DOHH2 (cell line): ENCODE measurements around the gene ZNF296.

ENCODE experiments used
- H3F3A ChIP-seq: fragments of 200-600 bp; sonication (generic), shearing (Covaris generic); 2 replicates; pipeline ENCODE4 v1.6.0; 2016; ENCODE audit warnings: antibody characterized with exemption, mild to moderate bottlenecking; ENCODE audit not compliant: control insufficient read depth, insufficient read depth
- H3K27ac ChIP-seq: fragments of 200-600 bp; sonication (generic); 2 replicates; pipeline ENCODE4 v1.5.1; 2014; ENCODE audit warnings: low read depth, mild to moderate bottlenecking, low read length, moderate library complexity
- H3K27me3 ChIP-seq: fragments of 200-600 bp; sonication (generic); 2 replicates; pipeline ENCODE4 v1.6.1; 2014; ENCODE audit warnings: mild to moderate bottlenecking, low read length, mixed read lengths; ENCODE audit not compliant: control insufficient read depth
- H3K36me3 ChIP-seq: fragments of 200-600 bp; sonication (generic); 2 replicates; pipeline ENCODE4 v1.6.1; 2014; ENCODE audit warnings: mild to moderate bottlenecking, low read length, moderate library complexity, mixed read lengths; ENCODE audit not compliant: control insufficient read depth
- H3K4me1 ChIP-seq: fragments of 200-600 bp; sonication (generic); 2 replicates; pipeline ENCODE4 v1.6.1; 2014; ENCODE audit warnings: mild to moderate bottlenecking, low read length, mixed read lengths; ENCODE audit not compliant: control insufficient read depth
- H3K4me2 ChIP-seq: fragments of 200-600 bp; sonication (generic); 2 replicates; pipeline ENCODE4 v1.6.0; 2014; ENCODE audit warnings: mild to moderate bottlenecking, low read length, moderate library complexity
- H3K4me3 ChIP-seq: fragments of 200-600 bp; sonication (generic); 2 replicates; pipeline ENCODE4 v1.5.1; 2014; ENCODE audit warnings: mild to moderate bottlenecking, low read length, mixed read lengths
- H3K79me2 ChIP-seq: fragments of 200-600 bp; sonication (generic); 2 replicates; pipeline ENCODE4 v1.6.1; 2014; ENCODE audit warnings: mild to moderate bottlenecking, low read length, mixed read lengths; ENCODE audit not compliant: control insufficient read depth
- H3K9me2 ChIP-seq: fragments of 200-600 bp; sonication (generic); replicated peaks from 2 replicates; pipeline ENCODE4 v1.6.1; 2014; ENCODE audit warnings: mild to moderate bottlenecking, low read length, mixed read lengths; ENCODE audit not compliant: control insufficient read depth
- H3K9me3 ChIP-seq: fragments of 200-600 bp; sonication (generic); 2 replicates; pipeline ENCODE4 v1.6.1; 2014; ENCODE audit warnings: antibody characterized with exemption, low read length, mixed read lengths; ENCODE audit not compliant: control insufficient read depth, insufficient read depth
- H4K20me1 ChIP-seq: fragments of 200-600 bp; sonication (generic); 2 replicates; pipeline ENCODE4 v1.6.0; 2014; ENCODE audit warnings: low read depth, mild to moderate bottlenecking, antibody characterized with exemption, low read length, moderate library complexity; ENCODE audit not compliant: control insufficient read depth, insufficient read depth
- CTCF ChIP-seq: fragments of 200-600 bp; sonication (generic); IDR thresholded peaks from one replicate; pipeline ENCODE4 v1.5.1; 2014; ENCODE audit warnings: antibody characterized with exemption, mild to moderate bottlenecking, low read depth, low read length; ENCODE audit not compliant: poor library complexity, severe bottlenecking
- EZH2phosphoT487 ChIP-seq: fragments of 200-600 bp; sonication (generic); IDR thresholded peaks from 2 replicates; pipeline ENCODE4 v1.6.1; 2017; ENCODE audit warnings: borderline replicate concordance, mild to moderate bottlenecking, antibody characterized with exemption, low read length, moderate library complexity, mixed read lengths

The ZNF296 gene

GRCh38 chr19:45066921-45067661 lies 9.2 kb downstream of the ZNF296 start:
- H3K27me3 ChIP-seq = no peaks in the 10 kb centered on the region

GRCh38 chr19:45063851-45064801 lies 12.2 kb downstream of the ZNF296 start:
- no peak overlapping the region for H3K4me2 ChIP-seq
- H3K36me3 ChIP-seq = peaks cover 78% of the 10 kb centered on the region
- TF ChIP-seq EZH2phosphoT487 (no peak), CTCF (no peak)

More at GRCh38 chr19:45066921-45067661, 9.2 kb downstream of the ZNF296 start:
- no peak for TF ChIP-seq CTCF
- no peak for TF ChIP-seq EZH2phosphoT487
- no peak overlapping the region for H3K4me2 ChIP-seq
- H3K4me3 ChIP-seq = no peak overlapping the region
- H3K9me2 ChIP-seq = no peaks in the 10 kb centered on the region
- H3K36me3 ChIP-seq = peaks cover 78% of the 10 kb centered on the region
- H3K4me1 ChIP-seq = peaks cover 35% of the 10 kb centered on the region
- no peak overlapping the region for H3K27ac ChIP-seq
- no peaks in the 10 kb centered on the region for H3K9me3 ChIP-seq
- H3F3A ChIP-seq = peaks cover 10% of the 10 kb centered on the region; the same call in 1 of the 2 replicates
- peaks cover 2% of the 10 kb centered on the region; the same call in 1 of the 2 replicates for H4K20me1 ChIP-seq
- H3K79me2 ChIP-seq = peaks cover 24% of the 10 kb centered on the region

GRCh38 chr19:45061965-45062364 lies 14.3 kb downstream of the ZNF296 start:
- TF ChIP-seq CTCF (no peak), EZH2phosphoT487 (no peak)
- Histone ChIP-seq H3K36me3 (peaks cover 80% of the 10 kb centered on the region), H3K27me3 (no peaks in the 10 kb centered on the region), H3K4me3 (no peak overlapping the region), H4K20me1 (peaks cover 3% of the 10 kb centered on the region; the same call in 1 of the 2 replicates), H3K4me2 (no peak overlapping the region), H3K9me3 (no peaks in the 10 kb centered on the region), H3K9me2 (no peaks in the 10 kb centered on the region), H3K79me2 (peaks cover 31% of the 10 kb centered on the region), H3F3A (no peaks in the 10 kb centered on the region), H3K4me1 (peaks cover 14% of the 10 kb centered on the region), H3K27ac (no peak overlapping the region)

More at GRCh38 chr19:45063851-45064801, 12.2 kb downstream of the ZNF296 start:
- H3K4me3 ChIP-seq = no peak overlapping the region
- H3K9me3 ChIP-seq = no peaks in the 10 kb centered on the region
- H3K4me1 ChIP-seq = peaks cover 27% of the 10 kb centered on the region
- H3K27ac ChIP-seq = no peak overlapping the region
- H3K27me3 ChIP-seq = no peaks in the 10 kb centered on the region
- H3K79me2 ChIP-seq = peaks cover 31% of the 10 kb centered on the region
- H4K20me1 ChIP-seq = peaks cover 3% of the 10 kb centered on the region; the same call in 1 of the 2 replicates
- no peaks in the 10 kb centered on the region for H3K9me2 ChIP-seq
- no peaks in the 10 kb centered on the region for H3F3A ChIP-seq
